Esophagus muscularis mucosa (tissue), 3 donors: Measurements from ENCODE around the gene PIM1.

Experiments
- CTCF ChIP-seq, 3 experiments: fragments of 200-600 bp in 2 of 3; fragments of 450-650 bp in 1 of 3; sonication (generic) in 2 of 3; IDR thresholded peaks; one replicate each; pipeline ENCODE4 v1.5.1; 2017 to 2019; ENCODE audit warnings: antibody characterized with exemption in 3 of 3, mild to moderate bottlenecking in 2 of 3, moderate library complexity in 1 of 3
- POLR2A ChIP-seq: fragments of 450-650 bp; IDR thresholded peaks from one replicate; pipeline ENCODE4 v1.6.1; 2017; ENCODE audit warnings: antibody characterized with exemption, moderate library complexity, mild to moderate bottlenecking, low read depth
- POLR2AphosphoS5 ChIP-seq, 2 donors: sonication (generic); formaldehyde crosslinking; IDR thresholded peaks; one replicate each; pipeline ENCODE4 v1.6.1; 2017; ENCODE audit warnings: antibody characterized with exemption in 2 of 2

DNA sequence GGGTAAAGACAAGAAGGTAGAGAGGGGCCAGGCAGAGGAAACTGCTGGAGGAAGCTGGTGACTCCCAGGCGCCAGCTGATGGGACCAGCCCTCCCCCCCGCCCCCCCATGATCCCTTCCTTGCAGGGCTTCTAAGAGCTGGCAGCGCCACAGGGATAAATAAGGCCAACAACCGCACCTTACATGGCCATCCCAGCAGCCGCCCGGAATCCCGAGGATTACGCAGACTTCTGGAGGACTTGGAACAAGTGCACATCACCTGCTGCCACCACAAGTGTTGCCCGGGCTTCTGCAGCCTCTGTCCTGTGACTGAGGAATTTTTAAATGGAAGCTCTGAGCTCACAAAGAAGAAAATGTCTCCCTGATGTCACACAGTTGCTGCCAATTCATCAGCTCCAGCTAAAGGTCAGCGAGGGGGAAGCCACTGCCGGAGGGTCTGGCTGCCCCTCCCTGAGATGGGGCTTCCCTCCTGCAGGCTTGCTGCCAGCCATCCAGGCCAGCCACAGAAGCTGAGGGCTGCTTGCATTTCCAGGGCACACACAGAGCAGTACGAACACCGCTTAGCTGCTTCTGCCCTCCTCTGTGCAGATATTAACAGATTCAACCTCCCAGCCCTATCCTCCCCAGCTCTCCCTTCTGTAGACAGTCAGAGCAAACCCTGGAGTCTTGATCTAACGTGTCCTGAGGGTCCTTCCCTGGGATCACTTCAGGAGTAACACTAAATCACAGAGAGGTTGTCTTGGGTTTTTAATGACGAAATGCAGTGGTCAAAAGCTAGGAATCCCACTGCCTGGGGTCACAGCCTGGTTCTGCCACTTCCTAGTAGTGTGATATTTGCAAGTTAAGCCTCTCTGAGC is 38.6 kb upstream of the PIM1 start:
- TF ChIP-seq CTCF (IDR thresholded peaks at IDR 0.05) (no peak), POLR2AphosphoS5 (IDR thresholded peaks at IDR 0.05) (peak; percentile 92 to 93), POLR2A (no peak)
